HG03039 (cell line): ENCODE data around the gene HGFAC.

Source experiments
- ATAC-seq: cut with Tn5 transposase; IDR thresholded peaks from one replicate; pipeline ENCODE4 v1.9.1; 2021; ENCODE audit warnings: mild to moderate bottlenecking, moderate library complexity; ENCODE audit not compliant: unreplicated experiment

The HGFAC gene

DNA sequence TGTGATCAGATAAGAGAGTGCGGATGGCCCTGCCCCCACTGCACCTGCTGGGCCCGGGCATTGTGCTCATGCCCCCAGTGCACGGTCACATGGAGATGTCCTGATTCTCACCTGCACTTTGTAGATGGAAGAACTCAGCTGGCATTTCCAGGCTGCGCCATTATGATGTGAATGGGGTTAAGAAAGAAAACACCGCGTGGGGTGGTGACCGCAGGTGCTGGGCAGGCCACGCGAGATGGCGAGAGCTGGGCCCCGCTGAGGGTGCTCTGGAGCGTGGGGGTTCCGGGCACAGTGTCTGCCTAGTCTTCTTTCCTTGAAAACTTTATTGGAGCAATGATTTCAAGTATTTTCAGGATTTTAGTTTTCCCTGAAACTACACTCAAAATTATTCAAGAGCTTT lies 17.8 kb upstream of the HGFAC start:
- ATAC-seq = no peak

GRCh38 chr4:3424522-3425095 lies 17.2 kb upstream of the HGFAC start:
- ATAC-seq = no peak

GRCh38 chr4:3426465-3427133 lies 15.2 kb upstream of the HGFAC start:
- ATAC-seq = no peak

- no peak for ATAC-seq
Observed at GRCh38 chr4:3427134-3427476, 14.7 kb upstream of the HGFAC start.

DNA sequence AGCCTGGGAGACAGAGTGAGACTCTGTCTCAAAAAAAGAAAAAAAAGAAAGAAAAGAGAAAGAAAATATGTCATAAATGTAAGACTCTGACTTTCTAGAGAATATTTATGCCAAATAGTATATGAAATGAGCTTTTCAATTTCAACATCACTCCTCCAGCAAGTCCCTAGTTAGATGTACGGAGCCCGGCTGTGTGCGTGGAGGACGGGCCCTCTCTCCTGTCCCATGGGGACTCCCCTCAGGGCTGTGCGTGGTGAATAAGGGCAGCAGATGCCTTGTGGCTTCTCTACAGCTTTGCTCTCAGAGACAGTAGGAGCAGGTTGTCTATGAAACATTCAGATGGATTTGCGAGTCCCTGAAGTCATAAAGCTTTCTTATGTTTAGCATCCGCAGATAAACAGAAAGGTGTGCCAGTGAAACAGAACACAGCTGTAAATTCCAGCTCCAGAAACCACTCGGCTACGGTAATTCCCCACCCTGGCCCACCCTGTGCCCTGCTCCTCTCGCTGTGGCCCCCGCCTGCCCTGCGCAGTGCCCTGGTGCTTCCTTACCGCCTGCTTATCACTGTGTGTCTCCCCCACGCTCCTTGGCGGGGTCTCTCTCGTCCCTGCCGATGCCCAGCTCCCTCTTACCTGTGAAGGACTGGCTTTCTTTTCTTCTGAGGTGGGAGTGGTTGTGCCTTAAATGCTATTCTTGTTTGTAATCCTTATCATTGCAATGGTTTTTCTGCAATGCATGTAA lies 13.9 kb upstream of the HGFAC start:
- no peak for ATAC-seq

- no peak for ATAC-seq
Observed at GRCh38 chr4:3429651-3430050, 12.1 kb upstream of the HGFAC start.

- no peak for ATAC-seq
Observed at GRCh38 chr4:3430524-3430923, 11.2 kb upstream of the HGFAC start.

DNA sequence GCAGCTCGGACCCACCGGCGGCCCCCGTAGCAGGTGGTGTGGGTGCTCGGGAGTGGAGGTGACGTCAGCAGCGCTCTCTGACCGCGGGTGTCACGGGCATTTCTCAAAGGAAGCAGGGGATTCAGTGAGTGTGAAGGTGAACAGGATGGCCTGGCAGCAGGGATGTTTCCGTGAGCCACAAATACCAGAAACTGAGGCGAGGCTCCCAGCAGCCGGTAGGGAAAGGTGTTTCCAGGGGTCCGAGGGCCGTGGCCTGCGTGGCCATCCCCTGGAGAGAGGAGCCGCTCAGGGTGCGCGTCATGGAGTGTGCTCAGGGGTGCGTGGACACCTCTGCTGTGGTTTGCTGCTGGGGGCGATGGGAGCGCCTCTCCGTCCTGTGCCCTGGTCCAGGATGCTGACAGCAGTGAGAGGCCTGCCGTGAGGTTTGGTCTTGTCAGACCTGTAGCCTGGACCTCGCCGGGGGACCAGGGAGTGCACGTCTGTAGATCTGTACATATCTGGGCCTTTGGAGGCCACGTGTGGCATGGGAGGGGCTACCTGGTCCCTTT lies 10.2 kb upstream of the HGFAC start:
- no peak for ATAC-seq

- no peak for ATAC-seq
Observed at GRCh38 chr4:3432381-3432790, 9.4 kb upstream of the HGFAC start.

GRCh38 chr4:3433138-3433869 lies 8.5 kb upstream of the HGFAC start:
- ATAC-seq = no peak

GRCh38 chr4:3434881-3435685 lies 6.7 kb upstream of the HGFAC start:
- no peak for ATAC-seq

DNA sequence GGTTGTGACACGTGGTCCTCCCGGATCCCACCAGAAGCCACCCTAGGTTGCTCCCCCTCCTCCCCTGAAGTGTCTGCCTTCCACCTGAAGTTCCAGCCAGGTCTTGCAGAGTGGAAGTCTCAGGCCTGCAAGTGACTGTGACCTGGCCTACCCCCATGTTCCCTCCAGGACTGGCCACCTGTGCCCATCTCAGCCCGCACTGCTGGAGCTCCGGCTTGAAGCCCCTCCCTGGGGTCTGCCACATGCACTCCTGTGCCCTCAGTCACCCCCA lies 6.1 kb upstream of the HGFAC start:
- ATAC-seq = no peak

- no peak for ATAC-seq
Observed at GRCh38 chr4:3436048-3436797, 5.5 kb upstream of the HGFAC start.

GRCh38 chr4:3436798-3437581 lies 4.8 kb upstream of the HGFAC start:
- ATAC-seq = no peak

DNA sequence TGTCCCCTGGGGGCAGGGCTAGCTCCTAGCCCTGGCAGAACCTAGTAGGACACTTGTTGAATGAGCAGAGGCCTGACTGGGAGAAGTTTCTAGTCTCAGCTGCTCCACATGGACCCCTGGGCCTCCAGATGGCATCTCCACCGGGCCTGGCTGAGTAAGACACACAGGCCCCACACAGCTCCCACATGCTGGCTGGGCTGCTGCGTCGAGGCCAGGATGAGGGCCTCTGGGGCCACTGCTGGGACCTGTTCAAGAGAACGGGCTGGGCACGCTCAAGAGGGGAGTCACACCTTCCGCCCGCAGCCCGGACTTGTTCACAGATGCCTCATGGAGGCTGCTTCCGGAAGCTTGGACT lies 4.2 kb upstream of the HGFAC start:
- no peak for ATAC-seq

- ATAC-seq = no peak
Observed at GRCh38 chr4:3437998-3438846, 3.5 kb upstream of the HGFAC start.

DNA sequence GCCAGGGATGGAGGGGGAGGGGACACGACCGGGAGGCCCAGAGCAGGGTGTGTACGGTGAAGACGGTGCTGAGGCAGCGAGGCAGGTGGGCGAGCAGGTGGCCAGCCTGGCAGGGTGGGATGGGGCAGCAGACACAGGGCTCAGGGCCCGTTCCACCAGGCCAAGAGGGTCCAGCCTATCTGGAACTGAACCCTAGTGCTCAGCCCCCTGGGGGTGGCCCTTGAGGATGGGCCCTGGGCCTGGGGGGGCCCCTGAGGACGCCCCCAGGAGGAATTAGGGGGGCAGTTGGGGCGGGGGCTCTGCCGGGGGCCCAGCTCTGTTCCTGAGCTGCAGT lies 3.0 kb upstream of the HGFAC start:
- no peak for ATAC-seq

GRCh38 chr4:3439391-3439790 lies 2.4 kb upstream of the HGFAC start:
- no peak for ATAC-seq

- no peak for ATAC-seq
Observed at GRCh38 chr4:3440011-3440410, 1.8 kb upstream of the HGFAC start.
